HepG2 (cell line): Measurements from ENCODE around the gene ACAN. TPM values are rescaled to one million over a fixed set of nuclear protein-coding genes. Genes with fewer than 3 reads are reported as not detected.

Experiments used
- ATAC-seq: fragments of 200-7000 bp; cut with Tn5 transposase; 3 replicates; pipeline ENCODE4 v1.9.1; 2020; ENCODE audit warnings: mild to moderate bottlenecking, moderate library complexity
- BruUV-seq: library from RNA; stranded (reverse); fragments of 400-500 nt; replicated peaks from 2 replicates; lab custom pipeline; 2021; lab: Mats Ljungman, UMichigan
- CTCF ChIA-PET: fragments of 300-600 bp; formaldehyde crosslinking; extraction: SDS; loops from one replicate; lab custom pipeline; 2021; ENCODE audit warnings: low total read pairs, inconsistent platforms, low intra/inter-chr PET ratio; lab: Yijun Ruan, JAX
- POLR2A ChIA-PET: fragments of 350-600 bp; sonication (Branson Sonifier 250); formaldehyde crosslinking; loops from one replicate; lab custom pipeline; 2020; ENCODE audit warnings: antibody characterized with exemption, inconsistent platforms; lab: Yijun Ruan, JAX
- DNase-seq: peaks from one replicate; pipeline ENCODE4 v3.0.0-alpha.2; 2015; ENCODE audit warnings: low spot score
- FAIRE-seq: peaks from 3 replicates; lab custom pipeline; 2011; peaks lifted over from hg19 to GRCh38; lab: Jason Lieb, UNC
- H2AFZ ChIP-seq: one replicate; pipeline ENCODE4 v1.6.1; 2011; ENCODE audit warnings: low read length, inconsistent platforms
- H3K27ac ChIP-seq: fragments of 300-600 bp; 3 replicates; pipeline ENCODE4 v1.8.0; 2011; ENCODE audit warnings: mixed run types, mild to moderate bottlenecking, mixed read lengths, low read length, inconsistent platforms; ENCODE audit not compliant: insufficient read depth; ENCODE audit errors: extremely low read length
- H3K27me3 ChIP-seq, 2 experiments: fragments of 200-600 bp in 1 of 2; 2 replicates in 1 of 2; 3 replicates in 1 of 2; pipeline versions ENCODE4 v1.6.0 to v1.8.0; 2011; ENCODE audit warnings: low read length in 2 of 2, mild to moderate bottlenecking in 2 of 2, moderate library complexity in 2 of 2, inconsistent platforms in 1 of 2; ENCODE audit not compliant: insufficient read depth in 2 of 2, control insufficient read depth in 1 of 2
- H3K36me3 ChIP-seq, 2 experiments: fragments of 200-600 bp in 1 of 2; replicated peaks in 1 of 2; 2 replicates in 1 of 2; 3 replicates in 1 of 2; pipeline versions ENCODE4 v1.5.1 to v1.8.0; 2011; ENCODE audit warnings: low read length in 2 of 2, inconsistent platforms in 1 of 2; ENCODE audit not compliant: insufficient read depth in 2 of 2, control insufficient read depth in 1 of 2
- H3K4me1 ChIP-seq: 2 replicates; pipeline ENCODE4 v1.5.1; 2012; ENCODE audit warnings: low read length, inconsistent platforms; ENCODE audit not compliant: insufficient read depth
- H3K4me2 ChIP-seq: 2 replicates; pipeline ENCODE4 v1.6.0; 2011; ENCODE audit warnings: low read depth, low read length, inconsistent platforms
- H3K4me3 ChIP-seq, 3 experiments: fragments of 200-600 bp in 1 of 3; sonication (generic), shearing (Covaris generic) in 1 of 3; replicated peaks in 1 of 3; 2 replicates each; pipeline ENCODE4 v1.5.1; 2011 to 2016; ENCODE audit warnings: low read length in 3 of 3, inconsistent platforms in 2 of 3, low read depth in 2 of 3, mild to moderate bottlenecking in 2 of 3, control low read depth in 1 of 3, mixed read lengths in 1 of 3; ENCODE audit not compliant: insufficient read depth in 1 of 3
- H3K79me2 ChIP-seq: one replicate; pipeline ENCODE4 v1.6.1; 2011; ENCODE audit warnings: low read length, inconsistent platforms; ENCODE audit not compliant: insufficient read depth
- H3K9ac ChIP-seq: 2 replicates; pipeline ENCODE4 v1.6.0; 2011; ENCODE audit warnings: mild to moderate bottlenecking, low read depth, low read length, inconsistent platforms; ENCODE audit not compliant: insufficient read depth
- H3K9me3 ChIP-seq: 2 replicates; pipeline ENCODE4 v1.5.1; 2012; ENCODE audit warnings: mild to moderate bottlenecking, low read length
- H4K20me1 ChIP-seq: 2 replicates; pipeline ENCODE4 v1.6.0; 2011; ENCODE audit warnings: inconsistent platforms, mild to moderate bottlenecking, low read length, moderate library complexity; ENCODE audit not compliant: insufficient read depth
- BATF2 ChIP-seq: sonication (generic); formaldehyde crosslinking; IDR thresholded peaks from 2 replicates; pipeline ENCODE4 v1.8.0; 2022; ENCODE audit warnings: mild to moderate bottlenecking, missing genetic modification reagents, moderate library complexity
- HCFC1 ChIP-seq: fragments of 150-350 bp; IDR thresholded peaks from 2 replicates; pipeline ENCODE4 v1.6.1; 2014; ENCODE audit warnings: low read depth, low read length
- KDM6A ChIP-seq: IDR thresholded peaks from 2 replicates; pipeline ENCODE4 v1.6.1; 2016; ENCODE audit warnings: low read depth
- NONO ChIP-seq, 2 experiments: fragments of 450-650 bp in 1 of 2; sonication (generic) in 1 of 2; formaldehyde crosslinking in 1 of 2; IDR thresholded peaks in 1 of 2; conservative IDR thresholded peaks in 1 of 2; 2 replicates each; pipeline versions ENCODE4 v1.6.1 to v1.8.0; 2017 to 2022; ENCODE audit warnings: mild to moderate bottlenecking in 1 of 2, missing genetic modification reagents in 1 of 2, moderate library complexity in 1 of 2
- PRDM15 ChIP-seq: sonication (generic); formaldehyde crosslinking; IDR thresholded peaks from 2 replicates; pipeline ENCODE4 v1.4.0; 2020; ENCODE audit warnings: missing genetic modification reagents
- RBM39 ChIP-seq: fragments of 200-400 bp; formaldehyde crosslinking; IDR thresholded peaks from one replicate; pipeline ENCODE4 v1.6.1; 2018; ENCODE audit warnings: antibody characterized with exemption, mild to moderate bottlenecking, low read depth, low read length; ENCODE audit not compliant: poor library complexity, severe bottlenecking
- SMAD3 ChIP-seq: sonication (generic); formaldehyde crosslinking; IDR thresholded peaks from 2 replicates; pipeline ENCODE4 v1.4.0; 2020; ENCODE audit warnings: missing genetic modification reagents
- ZNF431 ChIP-seq: sonication (generic); formaldehyde crosslinking; IDR thresholded peaks from 2 replicates; pipeline ENCODE4 v1.9.0; 2022; ENCODE audit warnings: missing genetic modification reagents, low read depth, mild to moderate bottlenecking, borderline replicate concordance
- ZNF546 ChIP-seq: sonication (generic); formaldehyde crosslinking; conservative IDR thresholded peaks from 2 replicates; pipeline ENCODE4 v1.8.1; 2023; ENCODE audit warnings: mild to moderate bottlenecking, missing genetic modification reagents
- ZNF639 ChIP-seq: conservative IDR thresholded peaks from 2 replicates; pipeline ENCODE4 v1.6.1; 2018; ENCODE audit warnings: missing genetic modification reagents
- ZNF841 ChIP-seq: sonication (generic); formaldehyde crosslinking; IDR thresholded peaks from 2 replicates; pipeline ENCODE4 v1.8.1; 2023; ENCODE audit warnings: missing genetic modification reagents, borderline replicate concordance
- ZZZ3 ChIP-seq: sonication (generic); formaldehyde crosslinking; IDR thresholded peaks from 2 replicates; pipeline ENCODE4 v1.4.0; 2020; ENCODE audit warnings: missing genetic modification reagents, mild to moderate bottlenecking, borderline replicate concordance
- whole genome bisulfite sequencing: methylation state at CpG from one replicate; pipeline ENCODE4 v1.1.6; 2017; ENCODE audit warnings: low lambda C conversion rate; 5-methylcytosine and 5-hydroxymethylcytosine counted together
- in situ Hi-C: cut with HindIII; loops from 2 replicates; pipeline ENCODE4 v1.10.0; 2017; ENCODE audit warnings: low pct_unique_long_range_greater_than_20kb; ENCODE audit not compliant: extremely low pct_ligation_motif_present
- intact Hi-C: fragments of 100-400 bp; cut with micrococcal nuclease; formaldehyde crosslinking; loops from one replicate; pipeline ENCODE4 v1.10.0; 2022; ENCODE audit not compliant: unreplicated experiment
- polyA plus RNA-seq, 8 experiments: library from polyadenylated mRNA; depleted of rRNA in 3 of 8; stranded (reverse) in 7 of 8; unstranded in 1 of 8; fragments of >200 nt; fragmentation: Illumina TruSeq in 4 of 8; extraction: Trizol in 4 of 8; gene quantifications; 2 replicates each; pipeline versions ENCODE4 v1.2.1 to v1.2.3, GENCODE V29; 2011 to 2016; ENCODE audit warnings: low read depth in 4 of 8, missing spikeins in 1 of 8, mixed read lengths in 1 of 8; ENCODE audit not compliant: insufficient read depth in 1 of 8
- total RNA-seq, 5 experiments: library from RNA; depleted of rRNA; stranded (reverse); fragments of >200 nt; fragmentation: Illumina TruSeq; extraction: Trizol; gene quantifications; 2 replicates each; pipeline ENCODE4 v1.2.3, GENCODE V29; 2016; ENCODE audit warnings: low read depth in 1 of 5

ACAN gene
- total and polyA plus RNA-seq, 2 of the 13 experiments (the other 11 are each of a cell fraction or from before 2014, with no cell fraction given), result not detected

- Histone ChIP-seq H3K4me3 (no peak overlapping the region), H3K79me2 (no peaks in the 10 kb centered on the region), H3K9ac (no peak overlapping the region), H3K36me3 (no peaks in the 10 kb centered on the region), H2AFZ (no peak overlapping the region), H3K9me3 (no peaks in the 10 kb centered on the region), H3K4me2 (no peak overlapping the region), H3K27me3 (peaks cover 5 to 23% of the 10 kb centered on the region in 2 experiments), H3K4me1 (peaks cover 34% of the 10 kb centered on the region), H3K27ac (no peak overlapping the region), H4K20me1 (no peaks in the 10 kb centered on the region)
- in situ Hi-C loops (no loop called here), intact Hi-C loops (loop anchor here (10.0 kb wide), 1 partner anchor 276 kb away; no protein-coding TSS in a partner anchor)
- TF ChIP-seq ZNF546 (CRISPR knock-in tag) (no peak), RBM39 (no peak), KDM6A (CRISPR knock-in tag) (no peak), ZNF841 (no peak), PRDM15 (CRISPR knock-in tag) (no peak), SMAD3 (CRISPR knock-in tag) (no peak), ZZZ3 (CRISPR knock-in tag) (no peak), ZNF639 (CRISPR knock-in tag) (no peak), HCFC1 (no peak), ZNF431 (CRISPR knock-in tag) (no peak), BATF2 (CRISPR knock-in tag) (no peak), NONO (IDR thresholded peaks at IDR 0.05) (no peak), NONO (CRISPR knock-in tag; conservative IDR thresholded peaks at IDR 0.05) (no peak)
- no peak for FAIRE-seq
- no peak for DNase-seq
- BruUV-seq, result no TSS peak
- 69% methylated on average over 4 of the region's 9 CpGs for WGBS
- CTCF ChIA-PET, result no interaction called here
- ATAC-seq, result no peak
- POLR2A ChIA-PET, result no interaction called here
Observed at GRCh38 chr15:88899251-88899650, 96.0 kb downstream of the ACAN start.
